Activated T-cell treated with anti-CD3 and anti-CD28 coated beads for 24 hours (primary cell): ENCODE measurements around the gene KCNK7.

Experiments used
- DNase-seq: peaks from one replicate; pipeline ENCODE4 v3.0.0-alpha.2; 2020; ENCODE audit warnings: low read depth

The KCNK7 gene

GRCh38 chr11:65586676-65587075, 8.9 kb downstream of the KCNK7 start:
- DNase-seq: no peak

- DNase-seq: no peak
Observed at GRCh38 chr11:65586247-65586630, 9.4 kb downstream of the KCNK7 start.

- no peak for DNase-seq
Observed at GRCh38 chr11:65585396-65586246, 10.0 kb downstream of the KCNK7 start.

GRCh38 chr11:65584723-65585171, 10.9 kb downstream of the KCNK7 start:
- no peak for DNase-seq

- DNase-seq: no peak
Observed at GRCh38 chr11:65584106-65584505, 11.5 kb downstream of the KCNK7 start.

- DNase-seq: no peak
Observed at GRCh38 chr11:65583589-65583988, 12.0 kb downstream of the KCNK7 start.

- DNase-seq: no peak
Observed at GRCh38 chr11:65581928-65582327, 13.7 kb downstream of the KCNK7 start.

GRCh38 chr11:65580756-65581155, 14.8 kb downstream of the KCNK7 start:
- no peak for DNase-seq

GRCh38 chr11:65580031-65580692, 15.4 kb downstream of the KCNK7 start:
- no peak for DNase-seq

- DNase-seq: no peak
Observed at GRCh38 chr11:65579291-65579690, 16.3 kb downstream of the KCNK7 start.

GRCh38 chr11:65578667-65579066, 16.9 kb downstream of the KCNK7 start:
- no peak for DNase-seq

GRCh38 chr11:65578134-65578533, 17.5 kb downstream of the KCNK7 start:
- DNase-seq: no peak

- DNase-seq: no peak
Observed at GRCh38 chr11:65577756-65578109, 17.9 kb downstream of the KCNK7 start.

- no peak for DNase-seq
Observed at GRCh38 chr11:65576867-65577755, 18.5 kb downstream of the KCNK7 start.

- DNase-seq: no peak
Observed at GRCh38 chr11:65576232-65576866, 19.3 kb downstream of the KCNK7 start.

- peak; percentile 58 for DNase-seq
Observed at GRCh38 chr11:65575568-65576231, 19.9 kb downstream of the KCNK7 start, which contains the start of gene EHBP1L1. TSS of gene EHBP1L1 (plus strand) at chr11:65576053. CDS start at chr11:65576303, 250 bp downstream.

- DNase-seq: no peak
Observed at GRCh38 chr11:65574811-65575567, 20.6 kb downstream of the KCNK7 start.

- peak; percentile 88 for DNase-seq
Observed at GRCh38 chr11:65574109-65574810, 21.3 kb downstream of the KCNK7 start.

- DNase-seq: no peak
Observed at GRCh38 chr11:65573391-65574079, 22.1 kb downstream of the KCNK7 start.
